Raji (cell line): ENCODE results near the gene SMCHD1.

ENCODE experiments used
- POLR2A ChIP-seq: IDR thresholded peaks from 2 replicates; pipeline ENCODE4 v1.6.1; 2011; ENCODE audit warnings: low read depth, low read length, control low read depth; ENCODE audit not compliant: insufficient read depth

The SMCHD1 gene

GRCh38 chr18:2822213-2822921 is 166.8 kb downstream of the SMCHD1 start:
- TF ChIP-seq POLR2A, result no peak

GRCh38 chr18:2823202-2823601 is 167.7 kb downstream of the SMCHD1 start:
- TF ChIP-seq POLR2A, result no peak

- no peak for TF ChIP-seq POLR2A
Observed at GRCh38 chr18:2823966-2824365, 168.4 kb downstream of the SMCHD1 start.

GRCh38 chr18:2824865-2825264 is 169.3 kb downstream of the SMCHD1 start:
- TF ChIP-seq POLR2A, result no peak

DNA sequence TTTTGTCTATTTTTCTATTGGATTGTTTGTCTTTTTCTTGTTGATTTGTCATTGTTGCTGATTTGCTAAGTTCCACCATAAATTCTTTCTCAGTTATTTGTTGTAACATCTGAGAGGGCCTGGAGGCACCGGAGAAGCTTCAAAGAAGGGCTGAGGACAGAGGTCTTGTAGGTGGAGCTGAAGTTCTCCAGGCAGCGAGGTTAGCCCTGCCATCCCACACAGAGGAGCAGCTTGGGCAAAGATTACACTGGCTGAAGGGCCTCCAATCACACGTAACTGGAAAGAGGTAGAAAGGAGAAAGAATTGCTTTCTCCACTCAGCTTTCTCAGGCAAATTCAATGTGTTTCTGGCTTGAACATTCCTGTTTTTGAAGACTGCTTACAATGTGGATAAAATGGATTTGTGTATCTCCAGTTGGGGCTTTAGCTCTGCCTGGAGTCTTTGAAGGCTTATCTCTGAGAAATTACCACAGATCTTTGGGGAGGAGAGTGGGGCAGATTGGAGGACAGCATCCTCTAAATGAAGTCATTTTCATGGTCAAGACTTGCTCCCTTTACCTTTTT is 170.2 kb downstream of the SMCHD1 start:
- no peak for TF ChIP-seq POLR2A

DNA sequence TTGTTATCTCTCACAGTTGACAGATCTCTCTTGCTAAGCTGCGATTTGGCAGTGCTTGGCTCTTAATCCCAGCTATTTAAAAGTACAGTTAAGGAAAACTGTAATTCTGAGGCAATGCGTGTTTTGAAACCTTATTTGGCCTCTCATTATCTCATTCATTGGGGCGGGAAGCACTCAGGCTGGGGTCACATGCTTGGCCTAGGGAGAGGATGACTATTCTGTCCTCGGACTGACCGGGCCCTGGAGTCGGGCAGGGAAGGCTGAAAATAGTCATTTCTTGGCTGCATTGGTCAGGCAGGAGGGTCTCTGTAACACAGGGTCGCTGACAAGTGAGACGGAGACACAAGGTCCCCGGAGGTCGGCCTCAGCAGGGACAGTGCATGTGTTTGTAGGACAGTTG is 171.1 kb downstream of the SMCHD1 start:
- no peak for TF ChIP-seq POLR2A

- no peak for TF ChIP-seq POLR2A
Observed at GRCh38 chr18:2827061-2827460, 171.5 kb downstream of the SMCHD1 start.

- TF ChIP-seq POLR2A, result no peak
Observed at GRCh38 chr18:2839202-2839601, 183.7 kb downstream of the SMCHD1 start.

- no peak for TF ChIP-seq POLR2A
Observed at GRCh38 chr18:2840521-2840920, 185.0 kb downstream of the SMCHD1 start.

GRCh38 chr18:2843146-2843545 is 187.6 kb downstream of the SMCHD1 start:
- TF ChIP-seq POLR2A, result no peak

DNA sequence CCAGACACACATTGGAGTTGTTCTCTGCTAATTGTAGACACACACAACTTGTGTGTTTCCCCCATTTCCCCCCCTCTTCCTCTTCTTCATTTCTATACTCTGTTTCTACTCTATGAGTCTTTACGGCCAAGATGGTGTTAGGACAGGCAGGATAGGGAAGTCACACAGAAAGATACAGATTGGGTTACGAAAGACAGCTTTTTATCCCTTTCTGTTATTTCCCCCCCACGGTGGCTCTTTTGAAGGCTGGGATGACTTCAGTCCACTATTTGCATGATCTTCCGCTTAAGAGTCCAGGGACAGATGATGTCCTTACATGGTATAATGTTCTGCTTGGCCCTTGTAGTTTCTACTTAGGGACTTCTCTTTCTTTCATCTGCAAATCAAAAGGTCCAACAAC is 189.6 kb downstream of the SMCHD1 start:
- no peak for TF ChIP-seq POLR2A

- TF ChIP-seq POLR2A, result no peak
Observed at GRCh38 chr18:2846636-2847316, 191.2 kb downstream of the SMCHD1 start, which contains the start of gene EMILIN2. EMILIN2 (plus strand) TSS chr18:2847006; CDS start chr18:2847189, 183 bp downstream.

DNA sequence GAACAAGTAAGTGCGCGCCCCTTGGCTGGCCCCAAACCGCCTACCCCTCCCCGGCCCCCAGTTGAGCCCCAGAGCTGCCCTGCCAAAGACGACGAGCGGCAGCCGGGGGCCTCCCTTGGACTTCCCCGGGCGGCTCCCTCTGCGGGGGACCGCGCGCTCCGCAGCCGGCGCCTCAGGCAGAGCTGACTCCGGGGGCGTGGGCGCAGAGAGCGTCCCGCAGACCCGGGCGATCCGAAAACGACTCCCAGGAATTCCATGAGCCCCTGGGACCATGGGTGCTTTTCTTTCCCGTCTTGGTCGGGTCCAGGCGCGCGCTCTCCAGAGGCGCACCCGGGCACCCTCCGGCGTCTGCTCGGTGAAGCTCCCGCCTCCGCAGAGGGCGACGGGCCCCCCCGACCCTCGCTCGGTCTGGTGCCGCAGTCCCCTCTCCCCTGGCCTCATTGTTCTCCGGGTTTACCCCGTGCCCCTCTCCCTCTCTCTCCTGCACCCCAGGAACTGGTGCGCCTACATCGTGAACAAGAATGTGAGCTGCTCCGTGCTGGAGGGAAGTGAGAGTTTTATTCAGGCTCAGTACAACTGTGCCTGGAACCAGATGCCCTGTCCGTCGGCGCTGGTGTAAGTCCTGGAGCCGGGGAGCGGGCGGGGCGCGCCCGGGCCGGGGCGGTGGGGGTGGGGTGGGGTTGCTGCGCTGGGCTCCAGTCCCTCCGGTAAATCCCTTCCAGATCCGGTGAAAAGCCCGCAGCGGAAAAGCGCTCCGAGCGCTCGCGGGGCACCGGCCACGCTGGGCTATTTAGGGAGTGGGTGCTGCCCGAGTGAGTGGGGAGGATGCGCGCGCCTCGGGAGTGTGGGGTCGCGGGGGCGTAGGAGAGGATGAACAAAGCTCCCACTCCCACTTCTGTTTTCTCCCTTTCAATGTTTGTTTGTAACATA is 192.1 kb downstream of the SMCHD1 start:
- no peak for TF ChIP-seq POLR2A

DNA sequence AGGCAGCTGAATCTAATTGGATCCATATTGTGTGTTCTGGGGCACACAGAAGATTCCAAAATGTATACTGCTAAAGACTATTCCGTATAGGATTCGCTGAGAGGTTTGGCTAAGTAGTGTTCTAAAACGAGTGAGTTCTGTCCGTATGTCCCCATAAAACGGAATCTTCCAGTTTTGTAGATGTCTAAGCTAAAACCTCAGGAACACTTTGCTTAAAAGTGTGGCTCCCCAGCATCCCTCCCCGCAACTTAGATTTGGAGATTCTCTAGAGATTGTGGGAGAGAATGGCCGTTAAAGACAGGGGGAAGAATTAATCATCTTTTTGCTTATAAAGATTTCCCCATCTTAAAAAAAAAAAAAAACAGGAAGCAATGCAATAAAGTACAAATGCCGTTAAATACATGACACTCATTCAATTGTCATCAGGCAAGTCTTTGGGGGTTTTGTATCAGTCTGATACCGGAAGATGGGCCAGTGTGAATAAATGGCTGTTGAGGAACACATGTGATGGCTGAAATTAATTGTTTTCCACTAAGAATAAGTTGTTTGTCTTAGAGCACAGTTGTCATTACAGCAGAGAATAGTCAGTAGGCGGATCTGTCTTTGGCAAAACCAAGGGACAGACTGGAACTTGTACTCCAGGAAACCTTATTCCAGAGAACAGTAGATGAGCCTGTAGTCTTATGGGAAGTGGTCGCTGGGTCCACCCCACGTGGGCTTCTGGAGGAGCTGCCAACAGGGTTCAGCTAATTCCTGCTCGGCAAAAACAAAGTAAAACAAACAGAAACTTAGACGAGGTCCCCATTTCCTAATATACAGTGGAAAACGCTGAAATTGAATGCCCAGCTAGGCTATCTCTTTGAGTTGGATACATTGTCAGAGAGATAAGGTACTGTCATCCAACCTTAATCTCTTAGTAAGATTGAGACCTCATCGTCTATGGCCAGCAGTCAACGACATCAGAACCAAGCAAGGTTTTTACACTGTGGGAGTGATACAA is 193.0 kb downstream of the SMCHD1 start:
- no peak for TF ChIP-seq POLR2A
